ENCODE measurements around the gene TYW3.

GRCh38 chr1:74785944-74786343 lies 53.0 kb downstream of the TYW3 start:
- TF ChIP-seq L3MBTL2 (conservative IDR thresholded peaks at IDR 0.05) (no peak), BHLHE40 (IDR thresholded peaks at IDR 0.05; ENCODE audit: borderline replicate concordance) (no peak)

Measured in HEK293T (cell line).